Type B pancreatic cell (in vitro differentiated cells): ENCODE measurements around the gene LRMDA. TPM values are rescaled to one million over a fixed set of nuclear protein-coding genes. Genes with fewer than 3 reads are reported as not detected.
A peak's percentile ranks its signal among the peaks of the same experiment; 100 is the strongest.
"Not testable (repeated sequence)": the region's sequence is repeated elsewhere in the genome, so short reads cannot be mapped to it uniquely, and the experiment has no call there.

Experiments used
- DNase-seq: peaks from one replicate; pipeline ENCODE4 v3.0.0; 2021; ENCODE audit warnings: mixed read lengths; ENCODE audit not compliant: unreplicated experiment; ENCODE audit errors: extremely low spot score
- H3K27ac Mint-ChIP-seq: 2 replicates; pipeline ENCODE4 v1.8.0; 2021; ENCODE audit warnings: mild to moderate bottlenecking, mixed read lengths
- H3K27me3 Mint-ChIP-seq: 2 replicates; pipeline ENCODE4 v1.8.0; 2021; ENCODE audit warnings: mixed read lengths
- H3K36me3 Mint-ChIP-seq: 2 replicates; pipeline ENCODE4 v1.8.0; 2021; ENCODE audit warnings: mixed read lengths
- H3K4me1 Mint-ChIP-seq: one replicate; pipeline ENCODE4 v1.8.0; 2021; ENCODE audit warnings: mixed read lengths; ENCODE audit not compliant: unreplicated experiment
- H3K4me3 Mint-ChIP-seq: 2 replicates; pipeline ENCODE4 v1.8.0; 2021; ENCODE audit warnings: mild to moderate bottlenecking, mixed read lengths
- H3K9me3 Mint-ChIP-seq: 2 replicates; pipeline ENCODE4 v1.8.0; 2021; ENCODE audit warnings: mixed read lengths
- microRNA-seq: library from miRNA; unstranded; fragments of <30 nt; microRNA quantifications from one replicate; pipeline ENCODE4, GENCODE V29; 2020
- total RNA-seq: library from RNA; stranded (reverse); gene quantifications from 2 replicates; pipeline ENCODE4 v1.2.1, GENCODE V29; 2021; ENCODE audit warnings: low replicate concordance
- TF ChIP-seq, protein P1 (sequence below): fragments of 200-600 bp; sonication (generic); conservative IDR thresholded peaks from 2 replicates; pipeline ENCODE4 v1.5.0; 2021; ENCODE audit warnings: antibody characterized with exemption, mild to moderate bottlenecking

The LRMDA gene
- total RNA-seq, 1 donor from 2014 or later = 2.0 TPM

GRCh38 chr10:76581506-76582256 lies 1150.3 kb downstream of the LRMDA start:
- H3K4me1 Mint-ChIP-seq = peaks cover 13% of the 10 kb centered on the region
- H3K4me3 Mint-ChIP-seq = no peak overlapping the region
- H3K36me3 Mint-ChIP-seq = no peaks in the 10 kb centered on the region
- peaks cover 16% of the 10 kb centered on the region for H3K9me3 Mint-ChIP-seq
- TF ChIP-seq, protein P1, sequence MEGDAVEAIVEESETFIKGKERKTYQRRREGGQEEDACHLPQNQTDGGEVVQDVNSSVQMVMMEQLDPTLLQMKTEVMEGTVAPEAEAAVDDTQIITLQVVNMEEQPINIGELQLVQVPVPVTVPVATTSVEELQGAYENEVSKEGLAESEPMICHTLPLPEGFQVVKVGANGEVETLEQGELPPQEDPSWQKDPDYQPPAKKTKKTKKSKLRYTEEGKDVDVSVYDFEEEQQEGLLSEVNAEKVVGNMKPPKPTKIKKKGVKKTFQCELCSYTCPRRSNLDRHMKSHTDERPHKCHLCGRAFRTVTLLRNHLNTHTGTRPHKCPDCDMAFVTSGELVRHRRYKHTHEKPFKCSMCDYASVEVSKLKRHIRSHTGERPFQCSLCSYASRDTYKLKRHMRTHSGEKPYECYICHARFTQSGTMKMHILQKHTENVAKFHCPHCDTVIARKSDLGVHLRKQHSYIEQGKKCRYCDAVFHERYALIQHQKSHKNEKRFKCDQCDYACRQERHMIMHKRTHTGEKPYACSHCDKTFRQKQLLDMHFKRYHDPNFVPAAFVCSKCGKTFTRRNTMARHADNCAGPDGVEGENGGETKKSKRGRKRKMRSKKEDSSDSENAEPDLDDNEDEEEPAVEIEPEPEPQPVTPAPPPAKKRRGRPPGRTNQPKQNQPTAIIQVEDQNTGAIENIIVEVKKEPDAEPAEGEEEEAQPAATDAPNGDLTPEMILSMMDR = no peak
- peaks cover 5% of the 10 kb centered on the region for H3K27me3 Mint-ChIP-seq
- no peak overlapping the region for H3K27ac Mint-ChIP-seq
- DNase-seq = no peak

GRCh38 chr10:76582531-76582930 lies 1151.1 kb downstream of the LRMDA start:
- Mint-ChIP-seq H3K36me3 (no peaks in the 10 kb centered on the region), H3K4me1 (peaks cover 13% of the 10 kb centered on the region), H3K4me3 (no peak overlapping the region), H3K27ac (no peak overlapping the region), H3K9me3 (peaks cover 14% of the 10 kb centered on the region), H3K27me3 (peaks cover 5% of the 10 kb centered on the region)
- no peak for DNase-seq
- TF ChIP-seq, protein P1 = no peak

DNA sequence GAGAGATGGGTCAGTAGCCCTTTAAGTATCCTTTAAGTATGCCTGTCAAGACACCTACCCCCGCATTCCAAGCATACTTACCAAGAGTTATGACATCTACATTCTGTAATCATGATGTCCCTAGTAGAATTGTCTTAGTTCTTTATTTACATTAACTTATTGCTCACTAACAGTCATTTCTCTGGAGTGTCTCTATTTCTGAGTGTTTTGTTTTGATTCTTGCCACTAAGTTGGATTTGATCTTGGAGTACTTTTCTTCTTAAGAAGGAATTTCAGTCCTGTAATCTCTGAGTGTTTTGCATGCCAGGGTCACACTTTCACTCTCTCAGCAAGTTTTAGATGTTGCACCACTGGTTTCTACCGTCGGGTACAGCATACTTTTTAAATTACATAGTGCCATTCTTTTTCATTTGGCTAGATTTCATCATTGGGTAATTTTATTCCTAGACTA lies 1152.3 kb downstream of the LRMDA start:
- Mint-ChIP-seq H3K36me3 (no peaks in the 10 kb centered on the region), H3K4me1 (peaks cover 13% of the 10 kb centered on the region), H3K27ac (peak overlapping the region; percentile 60), H3K9me3 (peaks cover 6% of the 10 kb centered on the region), H3K27me3 (peaks cover 5% of the 10 kb centered on the region), H3K4me3 (peak overlapping the region; percentile 6)
- no peak for DNase-seq
- TF ChIP-seq, protein P1 = no peak

DNA sequence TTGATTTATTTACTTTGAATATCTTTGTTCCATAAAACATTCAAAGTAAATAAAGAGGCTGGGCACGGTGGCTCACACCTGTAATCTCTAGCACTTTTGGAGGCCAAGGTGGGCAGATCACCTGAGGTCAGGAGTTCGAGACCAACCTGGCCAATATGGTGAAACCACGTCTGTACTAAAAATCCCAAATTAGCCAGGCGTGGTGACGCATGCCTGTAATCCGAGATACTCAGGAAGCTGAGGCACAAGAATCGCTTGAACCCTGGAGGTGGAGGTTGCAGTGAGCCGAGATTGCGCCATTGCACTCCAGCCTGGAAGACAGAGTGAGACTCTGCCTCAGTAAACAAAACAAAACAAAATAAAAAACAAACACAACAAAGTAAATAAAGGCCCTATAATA lies 1153.0 kb downstream of the LRMDA start:
- not testable (repeated sequence) for H3K36me3 Mint-ChIP-seq, H3K27ac Mint-ChIP-seq, H3K9me3 Mint-ChIP-seq, DNase-seq, H3K27me3 Mint-ChIP-seq, H3K4me3 Mint-ChIP-seq
- peaks cover 13% of the 10 kb centered on the region for H3K4me1 Mint-ChIP-seq

Small RNA genes lying within 50 kb of the gene (microRNA-seq; reads per million reads assigned to microRNA genes)
- gene MIR606 = not detected

Other genes with a start within 250 kb of the LRMDA start
- gene VDAC2, start 220.8 kb upstream of the LRMDA start, total RNA-seq = 204 and 242 TPM in 2 replicates
- gene COMTD1, start 195.7 kb upstream of the LRMDA start, total RNA-seq = 40.4 and 62.6 TPM in 2 replicates
- 86.7 and 88.4 TPM in 2 replicates for gene ZNF503, start 29.9 kb upstream of the LRMDA start, total RNA-seq